Ascending aorta (tissue), 2 donors: ENCODE measurements around the gene ATG101. TPM values are rescaled to one million over a fixed set of nuclear protein-coding genes. Genes with fewer than 3 reads are reported as not detected.

ENCODE experiments used
- DNase-seq, 2 donors: peaks; one replicate each; pipeline ENCODE4 v3.0.0-alpha.2; 2019; ENCODE audit warnings: low spot score in 2 of 2
- H3K27ac ChIP-seq, 2 donors: fragments of 200-600 bp; sonication (generic); one replicate each; pipeline ENCODE4 v1.5.1; 2016 to 2017; ENCODE audit warnings: mild to moderate bottlenecking in 1 of 2
- H3K27me3 ChIP-seq: fragments of 200-600 bp; sonication (generic); one replicate; pipeline ENCODE4 v1.5.1; 2017
- H3K36me3 ChIP-seq, 2 donors: fragments of 200-600 bp; sonication (generic); one replicate each; pipeline ENCODE4 v1.5.1; 2016
- H3K4me1 ChIP-seq, 2 donors: fragments of 200-600 bp; sonication (generic); one replicate each; pipeline ENCODE4 v1.5.1; 2016 to 2017; ENCODE audit warnings: mild to moderate bottlenecking in 1 of 2
- H3K4me3 ChIP-seq, 2 donors: fragments of 200-600 bp; sonication (generic); one replicate each; pipeline ENCODE4 v1.5.1; 2016 to 2017; ENCODE audit warnings: mild to moderate bottlenecking in 1 of 2
- H3K9me3 ChIP-seq, 2 donors: fragments of 200-600 bp; sonication (generic); one replicate each; pipeline ENCODE4 v1.5.1; 2016
- CTCF ChIP-seq, 3 experiments: fragments of 200-600 bp in 2 of 3; fragments of 450-650 bp in 1 of 3; sonication (generic) in 2 of 3; IDR thresholded peaks; one replicate each; pipeline ENCODE4 v1.5.1; 2016 to 2019; ENCODE audit warnings: antibody characterized with exemption in 3 of 3, mild to moderate bottlenecking in 1 of 3, moderate library complexity in 1 of 3
- intact Hi-C: fragments of 100-400 bp; cut with DNase I; formaldehyde crosslinking; loops from one replicate; pipeline ENCODE4 v1.15.1; 2023
- total RNA-seq: library from RNA; depleted of rRNA; stranded (reverse); fragments of >200 nt; gene quantifications from one replicate; pipeline ENCODE4 v1.1.0, GENCODE V29; 2016

Gene ATG101
- total RNA-seq, 1 donor from 2014 or later: 39.8 TPM

GRCh38 chr12:52119398-52120254 is 49.8 kb downstream of the ATG101 start:
- peak in 1 of 3 experiments; percentile 33 for TF ChIP-seq CTCF (IDR thresholded peaks at IDR 0.05)
- no peak for DNase-seq
- Histone ChIP-seq H3K36me3 (no peaks in the 10 kb centered on the region), H3K4me1 (no peaks in the 10 kb centered on the region), H3K27me3 (no peaks in the 10 kb centered on the region), H3K9me3 (no peaks in the 10 kb centered on the region), H3K27ac (no peak overlapping the region), H3K4me3 (no peak overlapping the region)
- intact Hi-C loops: no loop called here

GRCh38 chr12:52120951-52121823 is 51.4 kb downstream of the ATG101 start:
- no peaks in the 10 kb centered on the region for H3K4me1 ChIP-seq
- H3K4me3 ChIP-seq: no peak overlapping the region
- no peak overlapping the region for H3K27ac ChIP-seq
- H3K9me3 ChIP-seq: no peaks in the 10 kb centered on the region
- intact Hi-C loops: no loop called here
- no peaks in the 10 kb centered on the region for H3K36me3 ChIP-seq
- DNase-seq: no peak
- no peak for TF ChIP-seq CTCF (IDR thresholded peaks at IDR 0.05)
- H3K27me3 ChIP-seq: no peaks in the 10 kb centered on the region

- Histone ChIP-seq H3K36me3 (no peaks in the 10 kb centered on the region), H3K4me3 (no peak overlapping the region), H3K27ac (no peak overlapping the region), H3K27me3 (no peaks in the 10 kb centered on the region), H3K4me1 (no peaks in the 10 kb centered on the region), H3K9me3 (no peaks in the 10 kb centered on the region)
- TF ChIP-seq CTCF (IDR thresholded peaks at IDR 0.05): peak in 2 of 3 experiments; percentile 52 to 71
- no peak for DNase-seq
- intact Hi-C loops: no loop called here
Measured at GRCh38 chr12:52121824-52122539, 52.2 kb downstream of the ATG101 start.

- TF ChIP-seq CTCF (IDR thresholded peaks at IDR 0.05): no peak
- Histone ChIP-seq H3K4me1 (no peaks in the 10 kb centered on the region), H3K4me3 (no peak overlapping the region), H3K27me3 (no peaks in the 10 kb centered on the region), H3K9me3 (no peaks in the 10 kb centered on the region), H3K27ac (no peak overlapping the region), H3K36me3 (no peaks in the 10 kb centered on the region)
- intact Hi-C loops: no loop called here
- DNase-seq: no peak
Measured at GRCh38 chr12:52122540-52122871, 52.7 kb downstream of the ATG101 start.

DNA sequence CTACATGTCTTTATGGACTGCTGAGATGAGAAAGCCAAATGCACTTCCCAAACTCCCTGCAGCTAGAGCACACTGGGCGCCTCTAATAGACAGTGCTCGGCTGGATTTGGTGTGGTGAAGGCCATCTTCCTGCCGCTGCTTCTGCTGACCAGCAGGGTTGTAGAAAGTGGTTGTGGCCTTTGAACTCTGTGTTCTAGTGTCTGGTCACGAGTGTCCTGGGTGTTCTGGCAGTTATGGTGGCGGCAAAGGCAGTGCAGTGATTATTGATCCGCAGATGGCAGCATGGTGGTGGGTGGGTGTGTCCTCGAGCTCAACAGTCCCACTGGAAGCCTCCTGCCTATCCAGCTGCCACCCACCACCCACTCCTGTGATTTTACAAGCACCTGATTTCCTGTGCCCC is 53.1 kb downstream of the ATG101 start:
- Histone ChIP-seq H3K4me3 (no peak overlapping the region), H3K4me1 (no peaks in the 10 kb centered on the region), H3K36me3 (no peaks in the 10 kb centered on the region), H3K9me3 (no peaks in the 10 kb centered on the region), H3K27me3 (no peaks in the 10 kb centered on the region), H3K27ac (no peak overlapping the region)
- intact Hi-C loops: no loop called here
- no peak for TF ChIP-seq CTCF (IDR thresholded peaks at IDR 0.05)
- DNase-seq: no peak
